ENCODE results near the gene CTNS.
A peak's percentile ranks its signal among the peaks of the same experiment; 100 is the strongest.

The CTNS gene

GRCh38 chr17:3657874-3658783 is 21.6 kb downstream of the CTNS start:
- DNase-seq (ENCODE audit: low read depth in 2 of 2, low spot score in 1 of 2), result no peak

- no peak for DNase-seq (ENCODE audit: low read depth in 2 of 2, low spot score in 1 of 2)
These were observed 22.4 kb downstream of the CTNS start for GRCh38 chr17:3658784-3659449.

GRCh38 chr17:3659541-3660111 is 23.1 kb downstream of the CTNS start:
- DNase-seq (ENCODE audit: low read depth in 2 of 2, low spot score in 1 of 2), result no peak

GRCh38 chr17:3660311-3660891 is 23.8 kb downstream of the CTNS start:
- DNase-seq (ENCODE audit: low read depth in 2 of 2, low spot score in 1 of 2), result no peak

- no peak for DNase-seq (ENCODE audit: low read depth in 2 of 2, low spot score in 1 of 2)
These were observed 26.8 kb downstream of the CTNS start for GRCh38 chr17:3663102-3664011.

- no peak for DNase-seq (ENCODE audit: low read depth in 2 of 2, low spot score in 1 of 2)
These were observed 29.3 kb downstream of the CTNS start for GRCh38 chr17:3665834-3666233.

GRCh38 chr17:3666516-3666915 is 30.0 kb downstream of the CTNS start:
- DNase-seq (ENCODE audit: low read depth in 2 of 2, low spot score in 1 of 2), result no peak

GRCh38 chr17:3667366-3668278 is 31.1 kb downstream of the CTNS start:
- DNase-seq (ENCODE audit: low read depth in 2 of 2, low spot score in 1 of 2), result no peak

- DNase-seq (ENCODE audit: low read depth in 2 of 2, low spot score in 1 of 2), result peak; percentile 96
These were observed 31.9 kb downstream of the CTNS start, which contains the start of the genes EMC6 and TAX1BP3 for GRCh38 chr17:3668279-3669084. EMC6 (plus strand) TSS chr17:3668812; CDS start chr17:3669147, 335 bp downstream. TAX1BP3 (minus strand) TSS chr17:3668578; CDS start chr17:3668526, 52 bp downstream.

- DNase-seq (ENCODE audit: low read depth in 2 of 2, low spot score in 1 of 2), result no peak
These were observed 32.5 kb downstream of the CTNS start for GRCh38 chr17:3669085-3669347.

GRCh38 chr17:3669548-3669947 is 33.0 kb downstream of the CTNS start:
- no peak for DNase-seq (ENCODE audit: low read depth in 2 of 2, low spot score in 1 of 2)

- DNase-seq (ENCODE audit: low read depth in 2 of 2, low spot score in 1 of 2), result no peak
These were observed 36.0 kb downstream of the CTNS start for GRCh38 chr17:3672571-3672970.

- DNase-seq (ENCODE audit: low read depth in 2 of 2, low spot score in 1 of 2), result no peak
These were observed 39.3 kb downstream of the CTNS start for GRCh38 chr17:3675886-3676285.

- no peak for DNase-seq (ENCODE audit: low read depth in 2 of 2, low spot score in 1 of 2)
These were observed 41.7 kb downstream of the CTNS start for GRCh38 chr17:3678095-3678820.

GRCh38 chr17:3678821-3679530 is 42.4 kb downstream of the CTNS start:
- no peak for DNase-seq (ENCODE audit: low read depth in 2 of 2, low spot score in 1 of 2)

GRCh38 chr17:3679531-3680126 is 43.1 kb downstream of the CTNS start:
- no peak for DNase-seq (ENCODE audit: low read depth in 2 of 2, low spot score in 1 of 2)

- no peak for DNase-seq (ENCODE audit: low read depth in 2 of 2, low spot score in 1 of 2)
These were observed 44.5 kb downstream of the CTNS start for GRCh38 chr17:3681057-3681456.

Measured in stimulated activated CD8-positive, alpha-beta memory T cell treated with anti-CD3 and anti-CD28 coated beads, Interleukin-4, amount 100 ng/mL, for 4 hours (primary cell).